HepG2 (cell line): Measurements from ENCODE around the gene NMRAL1. TPM values are rescaled to one million over a fixed set of nuclear protein-coding genes. Genes with fewer than 3 reads are reported as not detected.

Experiments
- CCAR2 ChIP-seq: fragments of 200-400 bp; formaldehyde crosslinking; optimal IDR thresholded peaks from 2 replicates; pipeline ENCODE3; 2018; ENCODE audit warnings: low read depth, mild to moderate bottlenecking, low read length, moderate library complexity
- HDAC6 ChIP-seq: fragments of 200-600 bp; sonication (generic); IDR thresholded peaks from 2 replicates; pipeline ENCODE4 v1.7.0; 2017; ENCODE audit warnings: mild to moderate bottlenecking, antibody characterized with exemption, low read length, low read depth
- HMG20B ChIP-seq: conservative IDR thresholded peaks from 2 replicates; pipeline ENCODE4 v1.6.1; 2016; ENCODE audit warnings: missing genetic modification reagents, missing compliant biosample characterization
- KMT2A ChIP-seq: sonication (generic); formaldehyde crosslinking; IDR thresholded peaks from 2 replicates; pipeline ENCODE4 v1.4.0; 2020; ENCODE audit warnings: missing genetic modification reagents
- MBD4 ChIP-seq: IDR thresholded peaks from 2 replicates; pipeline ENCODE4 v1.6.1; 2012; ENCODE audit warnings: low read length, inconsistent platforms, borderline replicate concordance
- ZMYM3 ChIP-seq: sonication (generic); formaldehyde crosslinking; IDR thresholded peaks from 2 replicates; pipeline ENCODE4 v1.5.1; 2020; ENCODE audit warnings: mild to moderate bottlenecking, missing genetic modification reagents
- ZNF12 ChIP-seq: sonication (generic); formaldehyde crosslinking; IDR thresholded peaks from 2 replicates; pipeline ENCODE4 v1.5.0; 2020; ENCODE audit warnings: missing genetic modification reagents
- ZNF143 ChIP-seq: sonication (generic); formaldehyde crosslinking; IDR thresholded peaks from 2 replicates; pipeline ENCODE4 v1.4.0; 2020; ENCODE audit warnings: missing genetic modification reagents
- ZSCAN12 ChIP-seq: sonication (generic); formaldehyde crosslinking; IDR thresholded peaks from 2 replicates; pipeline ENCODE4 v1.9.0; 2021; ENCODE audit warnings: mild to moderate bottlenecking, missing genetic modification reagents
- polyA plus RNA-seq, 8 experiments: library from polyadenylated mRNA; depleted of rRNA in 3 of 8; stranded (reverse) in 7 of 8; unstranded in 1 of 8; fragments of >200 nt; fragmentation: Illumina TruSeq in 4 of 8; extraction: Trizol in 4 of 8; gene quantifications; 2 replicates each; pipeline versions ENCODE4 v1.2.1 to v1.2.3, GENCODE V29; 2011 to 2016; ENCODE audit warnings: low read depth in 4 of 8, missing spikeins in 1 of 8, mixed read lengths in 1 of 8; ENCODE audit not compliant: insufficient read depth in 1 of 8
- total RNA-seq, 5 experiments: library from RNA; depleted of rRNA; stranded (reverse); fragments of >200 nt; fragmentation: Illumina TruSeq; extraction: Trizol; gene quantifications; 2 replicates each; pipeline ENCODE4 v1.2.3, GENCODE V29; 2016; ENCODE audit warnings: low read depth in 1 of 5
- TF ChIP-seq, protein P1 (sequence below): sonication (generic); formaldehyde crosslinking; IDR thresholded peaks from 2 replicates; pipeline ENCODE4 v1.4.0; 2020; ENCODE audit warnings: missing genetic modification reagents, borderline replicate concordance
- TF ChIP-seq, protein P2 (sequence below): sonication (generic); formaldehyde crosslinking; IDR thresholded peaks from 2 replicates; pipeline ENCODE4 v1.8.0; 2022; ENCODE audit warnings: mild to moderate bottlenecking, missing genetic modification reagents; ENCODE audit not compliant: insufficient replicate concordance
- TF ChIP-seq, protein P3 (sequence below): sonication (generic); formaldehyde crosslinking; IDR thresholded peaks from 2 replicates; pipeline ENCODE4 v1.5.0; 2020; ENCODE audit warnings: missing genetic modification reagents
- TF ChIP-seq, protein P4 (sequence below), 2 experiments: IDR thresholded peaks; 2 replicates each; pipeline ENCODE4 v1.6.1; 2011 to 2012; ENCODE audit warnings: low read length in 2 of 2, borderline replicate concordance in 1 of 2, low read depth in 1 of 2, mild to moderate bottlenecking in 1 of 2, moderate library complexity in 1 of 2
- TF ChIP-seq, protein P5 (sequence below): sonication (generic); formaldehyde crosslinking; IDR thresholded peaks from 2 replicates; pipeline ENCODE4 v1.9.0; 2021; ENCODE audit warnings: missing genetic modification reagents, borderline replicate concordance

NMRAL1 gene
- total and polyA plus RNA-seq, 2 of the 13 experiments (the other 11 are each of a cell fraction or from before 2014, with no cell fraction given), result 30.8 to 33.1 TPM

DNA sequence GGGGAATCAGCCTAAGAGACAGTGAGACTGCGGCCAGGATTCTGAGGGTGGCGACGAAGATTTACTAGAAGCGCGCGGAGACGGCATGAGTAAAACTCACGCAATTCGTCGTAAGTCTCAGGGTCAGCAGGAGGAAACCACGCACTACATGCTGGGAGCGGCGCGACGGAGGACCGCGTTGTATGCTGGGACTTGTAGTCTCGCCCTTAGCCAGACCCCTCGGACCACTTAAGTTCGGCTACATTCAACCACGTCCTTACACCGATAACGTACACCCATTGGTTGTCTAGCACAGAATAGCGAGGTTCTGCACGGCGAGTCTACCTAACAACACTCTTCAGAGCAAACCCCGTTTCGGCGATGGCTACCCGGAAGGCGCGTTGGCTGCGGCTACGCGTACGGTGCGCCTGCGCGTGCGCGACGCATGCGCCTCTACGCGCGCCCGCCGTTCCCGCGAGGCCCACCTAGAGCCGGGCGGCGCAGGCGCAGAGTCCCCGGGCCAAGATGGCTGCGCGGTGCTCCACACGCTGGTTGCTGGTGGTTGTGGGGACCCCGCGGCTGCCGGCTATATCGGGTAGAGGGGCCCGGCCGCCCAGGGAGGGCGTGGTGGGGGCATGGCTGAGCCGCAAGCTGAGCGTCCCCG is 48.9 kb downstream of the NMRAL1 start, which contains the start of gene DNAJA3 (continued):
- TF ChIP-seq, protein P1, sequence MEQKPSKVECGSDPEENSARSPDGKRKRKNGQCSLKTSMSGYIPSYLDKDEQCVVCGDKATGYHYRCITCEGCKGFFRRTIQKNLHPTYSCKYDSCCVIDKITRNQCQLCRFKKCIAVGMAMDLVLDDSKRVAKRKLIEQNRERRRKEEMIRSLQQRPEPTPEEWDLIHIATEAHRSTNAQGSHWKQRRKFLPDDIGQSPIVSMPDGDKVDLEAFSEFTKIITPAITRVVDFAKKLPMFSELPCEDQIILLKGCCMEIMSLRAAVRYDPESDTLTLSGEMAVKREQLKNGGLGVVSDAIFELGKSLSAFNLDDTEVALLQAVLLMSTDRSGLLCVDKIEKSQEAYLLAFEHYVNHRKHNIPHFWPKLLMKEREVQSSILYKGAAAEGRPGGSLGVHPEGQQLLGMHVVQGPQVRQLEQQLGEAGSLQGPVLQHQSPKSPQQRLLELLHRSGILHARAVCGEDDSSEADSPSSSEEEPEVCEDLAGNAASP (CRISPR knock-in tag), result no peak
- no peak for TF ChIP-seq ZMYM3 (CRISPR knock-in tag)
- no peak for TF ChIP-seq CCAR2
- TF ChIP-seq, protein P2, sequence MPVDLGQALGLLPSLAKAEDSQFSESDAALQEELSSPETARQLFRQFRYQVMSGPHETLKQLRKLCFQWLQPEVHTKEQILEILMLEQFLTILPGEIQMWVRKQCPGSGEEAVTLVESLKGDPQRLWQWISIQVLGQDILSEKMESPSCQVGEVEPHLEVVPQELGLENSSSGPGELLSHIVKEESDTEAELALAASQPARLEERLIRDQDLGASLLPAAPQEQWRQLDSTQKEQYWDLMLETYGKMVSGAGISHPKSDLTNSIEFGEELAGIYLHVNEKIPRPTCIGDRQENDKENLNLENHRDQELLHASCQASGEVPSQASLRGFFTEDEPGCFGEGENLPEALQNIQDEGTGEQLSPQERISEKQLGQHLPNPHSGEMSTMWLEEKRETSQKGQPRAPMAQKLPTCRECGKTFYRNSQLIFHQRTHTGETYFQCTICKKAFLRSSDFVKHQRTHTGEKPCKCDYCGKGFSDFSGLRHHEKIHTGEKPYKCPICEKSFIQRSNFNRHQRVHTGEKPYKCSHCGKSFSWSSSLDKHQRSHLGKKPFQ (CRISPR knock-in tag), result peak; percentile 45
- peak; percentile 41; the same call in 1 of the 2 replicates for TF ChIP-seq KMT2A (CRISPR knock-in tag)
- TF ChIP-seq, protein P3, sequence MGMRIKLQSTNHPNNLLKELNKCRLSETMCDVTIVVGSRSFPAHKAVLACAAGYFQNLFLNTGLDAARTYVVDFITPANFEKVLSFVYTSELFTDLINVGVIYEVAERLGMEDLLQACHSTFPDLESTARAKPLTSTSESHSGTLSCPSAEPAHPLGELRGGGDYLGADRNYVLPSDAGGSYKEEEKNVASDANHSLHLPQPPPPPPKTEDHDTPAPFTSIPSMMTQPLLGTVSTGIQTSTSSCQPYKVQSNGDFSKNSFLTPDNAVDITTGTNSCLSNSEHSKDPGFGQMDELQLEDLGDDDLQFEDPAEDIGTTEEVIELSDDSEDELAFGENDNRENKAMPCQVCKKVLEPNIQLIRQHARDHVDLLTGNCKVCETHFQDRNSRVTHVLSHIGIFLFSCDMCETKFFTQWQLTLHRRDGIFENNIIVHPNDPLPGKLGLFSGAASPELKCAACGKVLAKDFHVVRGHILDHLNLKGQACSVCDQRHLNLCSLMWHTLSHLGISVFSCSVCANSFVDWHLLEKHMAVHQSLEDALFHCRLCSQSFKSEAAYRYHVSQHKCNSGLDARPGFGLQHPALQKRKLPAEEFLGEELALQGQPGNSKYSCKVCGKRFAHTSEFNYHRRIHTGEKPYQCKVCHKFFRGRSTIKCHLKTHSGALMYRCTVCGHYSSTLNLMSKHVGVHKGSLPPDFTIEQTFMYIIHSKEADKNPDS (CRISPR knock-in tag), result no peak
- no peak for TF ChIP-seq ZSCAN12
- peak; percentile 95 for TF ChIP-seq ZNF143
- no peak for TF ChIP-seq ZNF12 (CRISPR knock-in tag)
- TF ChIP-seq, protein P4, sequence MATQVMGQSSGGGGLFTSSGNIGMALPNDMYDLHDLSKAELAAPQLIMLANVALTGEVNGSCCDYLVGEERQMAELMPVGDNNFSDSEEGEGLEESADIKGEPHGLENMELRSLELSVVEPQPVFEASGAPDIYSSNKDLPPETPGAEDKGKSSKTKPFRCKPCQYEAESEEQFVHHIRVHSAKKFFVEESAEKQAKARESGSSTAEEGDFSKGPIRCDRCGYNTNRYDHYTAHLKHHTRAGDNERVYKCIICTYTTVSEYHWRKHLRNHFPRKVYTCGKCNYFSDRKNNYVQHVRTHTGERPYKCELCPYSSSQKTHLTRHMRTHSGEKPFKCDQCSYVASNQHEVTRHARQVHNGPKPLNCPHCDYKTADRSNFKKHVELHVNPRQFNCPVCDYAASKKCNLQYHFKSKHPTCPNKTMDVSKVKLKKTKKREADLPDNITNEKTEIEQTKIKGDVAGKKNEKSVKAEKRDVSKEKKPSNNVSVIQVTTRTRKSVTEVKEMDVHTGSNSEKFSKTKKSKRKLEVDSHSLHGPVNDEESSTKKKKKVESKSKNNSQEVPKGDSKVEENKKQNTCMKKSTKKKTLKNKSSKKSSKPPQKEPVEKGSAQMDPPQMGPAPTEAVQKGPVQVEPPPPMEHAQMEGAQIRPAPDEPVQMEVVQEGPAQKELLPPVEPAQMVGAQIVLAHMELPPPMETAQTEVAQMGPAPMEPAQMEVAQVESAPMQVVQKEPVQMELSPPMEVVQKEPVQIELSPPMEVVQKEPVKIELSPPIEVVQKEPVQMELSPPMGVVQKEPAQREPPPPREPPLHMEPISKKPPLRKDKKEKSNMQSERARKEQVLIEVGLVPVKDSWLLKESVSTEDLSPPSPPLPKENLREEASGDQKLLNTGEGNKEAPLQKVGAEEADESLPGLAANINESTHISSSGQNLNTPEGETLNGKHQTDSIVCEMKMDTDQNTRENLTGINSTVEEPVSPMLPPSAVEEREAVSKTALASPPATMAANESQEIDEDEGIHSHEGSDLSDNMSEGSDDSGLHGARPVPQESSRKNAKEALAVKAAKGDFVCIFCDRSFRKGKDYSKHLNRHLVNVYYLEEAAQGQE (IDR thresholded peaks at IDR 0.05; ENCODE audit: borderline replicate concordance in 1 of 2, low read depth in 1 of 2, low read length in 2 of 2), result peak in 1 of 2 experiments; percentile 63; a peak in 1 of 4 replicates
- no peak for TF ChIP-seq HMG20B (CRISPR knock-in tag)
- no peak for TF ChIP-seq MBD4
- TF ChIP-seq, protein P5, sequence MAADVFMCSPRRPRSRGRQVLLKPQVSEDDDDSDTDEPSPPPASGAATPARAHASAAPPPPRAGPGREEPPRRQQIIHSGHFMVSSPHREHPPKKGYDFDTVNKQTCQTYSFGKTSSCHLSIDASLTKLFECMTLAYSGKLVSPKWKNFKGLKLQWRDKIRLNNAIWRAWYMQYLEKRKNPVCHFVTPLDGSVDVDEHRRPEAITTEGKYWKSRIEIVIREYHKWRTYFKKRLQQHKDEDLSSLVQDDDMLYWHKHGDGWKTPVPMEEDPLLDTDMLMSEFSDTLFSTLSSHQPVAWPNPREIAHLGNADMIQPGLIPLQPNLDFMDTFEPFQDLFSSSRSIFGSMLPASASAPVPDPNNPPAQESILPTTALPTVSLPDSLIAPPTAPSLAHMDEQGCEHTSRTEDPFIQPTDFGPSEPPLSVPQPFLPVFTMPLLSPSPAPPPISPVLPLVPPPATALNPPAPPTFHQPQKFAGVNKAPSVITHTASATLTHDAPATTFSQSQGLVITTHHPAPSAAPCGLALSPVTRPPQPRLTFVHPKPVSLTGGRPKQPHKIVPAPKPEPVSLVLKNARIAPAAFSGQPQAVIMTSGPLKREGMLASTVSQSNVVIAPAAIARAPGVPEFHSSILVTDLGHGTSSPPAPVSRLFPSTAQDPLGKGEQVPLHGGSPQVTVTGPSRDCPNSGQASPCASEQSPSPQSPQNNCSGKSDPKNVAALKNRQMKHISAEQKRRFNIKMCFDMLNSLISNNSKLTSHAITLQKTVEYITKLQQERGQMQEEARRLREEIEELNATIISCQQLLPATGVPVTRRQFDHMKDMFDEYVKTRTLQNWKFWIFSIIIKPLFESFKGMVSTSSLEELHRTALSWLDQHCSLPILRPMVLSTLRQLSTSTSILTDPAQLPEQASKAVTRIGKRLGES (CRISPR knock-in tag), result no peak
- TF ChIP-seq HDAC6, result no peak
